Measurements from ENCODE around the gene PM20D1.
"Not testable (repeated sequence)": the region's sequence is repeated elsewhere in the genome, so short reads cannot be mapped to it uniquely, and the experiment has no call there.

Gene PM20D1

GRCh38 chr1:205880923-205881322 lies 31.0 kb upstream of the PM20D1 start:
- Histone ChIP-seq H3K27ac (no peak overlapping the region), H3K27me3 (replicated peaks) (no peaks in the 10 kb centered on the region), H3K4me3 (ENCODE audit: low read depth, low read length) (no peak overlapping the region), H3K36me3 (replicated peaks) (no peaks in the 10 kb centered on the region)
- in situ Hi-C loops (cut with HindIII; ENCODE audit: low pct_ligation_motif_present, low sequenced_read_pairs), result no loop called here
- TF ChIP-seq, protein P1, sequence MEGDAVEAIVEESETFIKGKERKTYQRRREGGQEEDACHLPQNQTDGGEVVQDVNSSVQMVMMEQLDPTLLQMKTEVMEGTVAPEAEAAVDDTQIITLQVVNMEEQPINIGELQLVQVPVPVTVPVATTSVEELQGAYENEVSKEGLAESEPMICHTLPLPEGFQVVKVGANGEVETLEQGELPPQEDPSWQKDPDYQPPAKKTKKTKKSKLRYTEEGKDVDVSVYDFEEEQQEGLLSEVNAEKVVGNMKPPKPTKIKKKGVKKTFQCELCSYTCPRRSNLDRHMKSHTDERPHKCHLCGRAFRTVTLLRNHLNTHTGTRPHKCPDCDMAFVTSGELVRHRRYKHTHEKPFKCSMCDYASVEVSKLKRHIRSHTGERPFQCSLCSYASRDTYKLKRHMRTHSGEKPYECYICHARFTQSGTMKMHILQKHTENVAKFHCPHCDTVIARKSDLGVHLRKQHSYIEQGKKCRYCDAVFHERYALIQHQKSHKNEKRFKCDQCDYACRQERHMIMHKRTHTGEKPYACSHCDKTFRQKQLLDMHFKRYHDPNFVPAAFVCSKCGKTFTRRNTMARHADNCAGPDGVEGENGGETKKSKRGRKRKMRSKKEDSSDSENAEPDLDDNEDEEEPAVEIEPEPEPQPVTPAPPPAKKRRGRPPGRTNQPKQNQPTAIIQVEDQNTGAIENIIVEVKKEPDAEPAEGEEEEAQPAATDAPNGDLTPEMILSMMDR (IDR thresholded peaks at IDR 0.05; ENCODE audit: low read depth, low read length, missing control alignments), result no peak
- no peak for DNase-seq

DNA sequence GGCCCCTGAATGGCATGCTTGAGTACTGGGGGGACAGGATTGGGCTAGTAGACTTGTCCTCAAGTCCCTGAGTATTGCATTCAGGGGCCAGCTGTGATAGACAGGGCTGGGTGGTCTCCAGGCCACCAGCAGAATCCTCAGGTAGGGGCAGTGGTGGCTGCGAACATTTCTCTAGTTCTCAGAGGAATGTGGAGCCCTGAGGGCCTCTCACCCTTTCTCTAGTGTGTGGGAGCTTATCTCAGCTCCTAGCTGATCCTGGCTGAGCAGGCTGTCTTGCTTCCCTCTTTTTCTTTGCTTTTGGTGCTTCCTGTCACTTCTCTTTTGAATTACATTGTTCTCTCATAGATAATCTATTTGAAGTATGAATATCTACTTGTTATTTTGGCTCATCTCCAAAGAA lies 30.0 kb upstream of the PM20D1 start:
- DNase-seq, result no peak
- TF ChIP-seq, protein P1 (IDR thresholded peaks at IDR 0.05; ENCODE audit: low read depth, low read length, missing control alignments), result no peak
- Histone ChIP-seq H3K27ac (no peak overlapping the region), H3K36me3 (replicated peaks) (no peaks in the 10 kb centered on the region), H3K4me3 (ENCODE audit: low read depth, low read length) (no peak overlapping the region), H3K27me3 (replicated peaks) (peaks cover 1% of the 10 kb centered on the region)
- in situ Hi-C loops (cut with HindIII; ENCODE audit: low pct_ligation_motif_present, low sequenced_read_pairs), result no loop called here

DNA sequence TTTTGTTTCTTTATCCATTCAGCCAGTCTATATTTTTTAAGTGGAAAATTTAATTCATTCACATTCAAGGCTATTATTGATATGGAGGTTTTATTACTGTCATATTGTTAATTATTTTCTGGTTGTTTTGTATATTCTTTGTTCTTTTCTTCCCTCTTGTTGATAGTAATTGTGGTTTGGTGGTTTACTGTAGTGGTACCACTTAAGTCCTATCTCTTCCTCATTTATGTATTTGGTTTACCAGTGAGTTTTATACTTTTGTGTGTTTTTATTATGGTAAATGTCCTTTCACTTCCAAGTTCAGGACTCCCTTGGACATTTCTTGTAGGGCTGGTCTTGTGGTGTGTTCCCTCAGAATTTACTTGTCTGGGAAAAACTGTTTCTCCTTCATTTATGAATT lies 28.1 kb upstream of the PM20D1 start:
- Histone ChIP-seq H3K36me3 (replicated peaks) (no peaks in the 10 kb centered on the region), H3K27ac (no peak overlapping the region), H3K4me3 (ENCODE audit: low read depth, low read length) (no peak overlapping the region), H3K27me3 (replicated peaks) (peaks cover 1% of the 10 kb centered on the region)
- no peak for DNase-seq
- TF ChIP-seq, protein P1 (IDR thresholded peaks at IDR 0.05; ENCODE audit: low read depth, low read length, missing control alignments), result no peak
- in situ Hi-C loops (cut with HindIII; ENCODE audit: low pct_ligation_motif_present, low sequenced_read_pairs), result no loop called here

DNA sequence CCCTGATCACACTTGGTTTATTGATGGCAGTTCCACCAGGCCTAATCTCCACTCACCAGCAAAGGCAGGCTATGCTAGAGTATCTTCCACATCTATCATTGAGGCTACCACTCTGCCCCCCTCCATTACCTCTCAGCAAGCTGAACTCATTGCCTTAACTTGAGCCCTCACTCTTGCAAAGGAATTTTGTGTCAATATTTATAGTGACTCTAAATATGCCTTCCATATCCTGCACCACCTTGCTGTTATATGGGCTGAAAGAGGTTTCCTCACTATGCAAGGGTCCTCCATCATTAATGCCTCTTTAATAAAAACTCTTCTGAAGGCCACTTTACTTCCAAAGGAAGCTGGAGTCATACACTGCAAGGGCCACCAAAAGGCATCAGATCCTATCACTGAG lies 23.2 kb upstream of the PM20D1 start:
- in situ Hi-C loops (cut with HindIII; ENCODE audit: low pct_ligation_motif_present, low sequenced_read_pairs); H3K27me3 ChIP-seq (replicated peaks); H3K4me3 ChIP-seq (ENCODE audit: low read depth, low read length); H3K27ac ChIP-seq; DNase-seq; H3K36me3 ChIP-seq (replicated peaks): not testable (repeated sequence)

DNA sequence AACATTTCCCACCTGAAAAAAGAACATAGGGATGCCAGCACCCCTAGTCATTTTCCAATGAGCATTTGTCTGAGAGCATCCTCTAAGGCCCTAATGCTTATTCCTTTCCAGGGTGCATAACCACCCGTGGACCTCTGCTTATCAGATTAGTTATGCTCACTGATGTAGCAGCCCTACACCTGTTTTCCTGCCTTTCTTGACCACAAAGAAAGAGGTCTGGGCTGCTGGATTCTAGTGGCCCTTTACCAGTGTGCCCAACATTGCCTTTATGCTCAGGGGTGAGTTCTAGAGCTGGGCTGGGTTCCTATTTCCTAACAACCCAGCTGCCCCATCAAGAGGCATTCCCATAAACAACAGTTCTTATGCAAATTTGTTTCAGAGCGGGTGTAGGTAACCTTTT lies 20.3 kb upstream of the PM20D1 start:
- no peaks in the 10 kb centered on the region for H3K27me3 ChIP-seq (replicated peaks)
- H3K27ac ChIP-seq, result no peak overlapping the region
- no peak overlapping the region for H3K4me3 ChIP-seq (ENCODE audit: low read depth, low read length)
- TF ChIP-seq, protein P1 (IDR thresholded peaks at IDR 0.05; ENCODE audit: low read depth, low read length, missing control alignments), result no peak
- DNase-seq, result no peak
- no peaks in the 10 kb centered on the region for H3K36me3 ChIP-seq (replicated peaks)
- in situ Hi-C loops (cut with HindIII; ENCODE audit: low pct_ligation_motif_present, low sequenced_read_pairs), result no loop called here

GRCh38 chr1:205861540-205861939 lies 11.6 kb upstream of the PM20D1 start:
- Histone ChIP-seq H3K27me3 (replicated peaks) (peaks cover 8% of the 10 kb centered on the region), H3K36me3 (replicated peaks) (no peaks in the 10 kb centered on the region), H3K4me3 (ENCODE audit: low read depth, low read length) (no peak overlapping the region), H3K27ac (no peak overlapping the region)
- DNase-seq, result no peak
- TF ChIP-seq, protein P1 (IDR thresholded peaks at IDR 0.05; ENCODE audit: low read depth, low read length, missing control alignments), result no peak
- in situ Hi-C loops (cut with HindIII; ENCODE audit: low pct_ligation_motif_present, low sequenced_read_pairs), result no loop called here
